Measurements from ENCODE around the gene PTTG1IP2. TPM values are rescaled to one million over a fixed set of nuclear protein-coding genes. Genes with fewer than 3 reads are reported as not detected.

PTTG1IP2 gene
- polyA plus RNA-seq, 2 of the 4 experiments (the other 2 are of a cell fraction): not detected

GRCh38 chr7:90507692-90508091 lies 38.3 kb downstream of the PTTG1IP2 start (continued):
- TF ChIP-seq, protein P1, sequence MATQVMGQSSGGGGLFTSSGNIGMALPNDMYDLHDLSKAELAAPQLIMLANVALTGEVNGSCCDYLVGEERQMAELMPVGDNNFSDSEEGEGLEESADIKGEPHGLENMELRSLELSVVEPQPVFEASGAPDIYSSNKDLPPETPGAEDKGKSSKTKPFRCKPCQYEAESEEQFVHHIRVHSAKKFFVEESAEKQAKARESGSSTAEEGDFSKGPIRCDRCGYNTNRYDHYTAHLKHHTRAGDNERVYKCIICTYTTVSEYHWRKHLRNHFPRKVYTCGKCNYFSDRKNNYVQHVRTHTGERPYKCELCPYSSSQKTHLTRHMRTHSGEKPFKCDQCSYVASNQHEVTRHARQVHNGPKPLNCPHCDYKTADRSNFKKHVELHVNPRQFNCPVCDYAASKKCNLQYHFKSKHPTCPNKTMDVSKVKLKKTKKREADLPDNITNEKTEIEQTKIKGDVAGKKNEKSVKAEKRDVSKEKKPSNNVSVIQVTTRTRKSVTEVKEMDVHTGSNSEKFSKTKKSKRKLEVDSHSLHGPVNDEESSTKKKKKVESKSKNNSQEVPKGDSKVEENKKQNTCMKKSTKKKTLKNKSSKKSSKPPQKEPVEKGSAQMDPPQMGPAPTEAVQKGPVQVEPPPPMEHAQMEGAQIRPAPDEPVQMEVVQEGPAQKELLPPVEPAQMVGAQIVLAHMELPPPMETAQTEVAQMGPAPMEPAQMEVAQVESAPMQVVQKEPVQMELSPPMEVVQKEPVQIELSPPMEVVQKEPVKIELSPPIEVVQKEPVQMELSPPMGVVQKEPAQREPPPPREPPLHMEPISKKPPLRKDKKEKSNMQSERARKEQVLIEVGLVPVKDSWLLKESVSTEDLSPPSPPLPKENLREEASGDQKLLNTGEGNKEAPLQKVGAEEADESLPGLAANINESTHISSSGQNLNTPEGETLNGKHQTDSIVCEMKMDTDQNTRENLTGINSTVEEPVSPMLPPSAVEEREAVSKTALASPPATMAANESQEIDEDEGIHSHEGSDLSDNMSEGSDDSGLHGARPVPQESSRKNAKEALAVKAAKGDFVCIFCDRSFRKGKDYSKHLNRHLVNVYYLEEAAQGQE (IDR thresholded peaks at IDR 0.05): no peak
- no peak for TF ChIP-seq BHLHE40 (IDR thresholded peaks at IDR 0.05; ENCODE audit: low read depth, low read length)
- TF ChIP-seq EHF (CRISPR knock-in tag; IDR thresholded peaks at IDR 0.05): no peak
- no peak for TF ChIP-seq ELK1 (IDR thresholded peaks at IDR 0.05; ENCODE audit: low read depth, low read length)

GRCh38 chr7:90511776-90512175 lies 42.3 kb downstream of the PTTG1IP2 start:
- TF ChIP-seq RARB (CRISPR knock-in tag; IDR thresholded peaks at IDR 0.05): no peak
- CTCF ChIA-PET: no interaction called here
- POLR2A ChIA-PET: no interaction called here
- DNase-seq (ENCODE audit: low read depth in 1 of 2, low spot score in 1 of 2) (no peak), ATAC-seq (no peak), FAIRE-seq (no peak)
- Histone ChIP-seq H3K27ac (no peak overlapping the region), H3K9me3 (no peaks in the 10 kb centered on the region), H3K4me3 (no peak overlapping the region), H3K4me2 (no peak overlapping the region), H3K4me1 (no peaks in the 10 kb centered on the region)
- 2% methylated on average over 2 of the region's 2 CpGs for WGBS (ENCODE audit: missing lambda C conversion rate)

DNA sequence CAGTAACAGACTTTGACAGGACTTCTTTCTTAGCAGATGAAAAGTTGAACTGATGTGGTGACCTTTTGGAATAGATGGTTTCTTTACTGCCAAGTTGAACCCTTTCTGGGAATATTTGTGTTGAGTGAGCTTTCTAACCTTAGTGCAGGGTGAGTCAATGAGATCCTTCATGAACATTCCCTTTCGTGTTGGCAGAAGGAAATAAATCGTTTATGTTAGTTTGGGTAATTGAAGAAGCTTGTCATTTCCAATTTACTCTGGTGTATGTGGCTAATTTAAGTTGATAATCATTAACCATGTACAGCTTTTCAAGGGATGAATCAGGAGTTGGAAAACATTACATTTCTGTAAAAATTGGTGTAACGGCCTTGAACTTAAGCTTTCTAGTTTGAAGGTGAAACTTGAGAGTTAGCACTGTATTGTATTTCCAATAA lies 43.4 kb downstream of the PTTG1IP2 start:
- POLR2A ChIA-PET: no interaction called here
- H3K4me3 ChIP-seq: no peak overlapping the region

GRCh38 chr7:90516257-90516656 lies 46.8 kb downstream of the PTTG1IP2 start:
- ChIA-PET CTCF (no interaction called here), POLR2A (no interaction called here)
- DNase-seq (ENCODE audit: low read depth in 1 of 2, low spot score in 1 of 2) (no peak), ATAC-seq (no peak), FAIRE-seq (no peak)
- no peak for TF ChIP-seq USF2 (IDR thresholded peaks at IDR 0.05)
- no peak for TF ChIP-seq ESRRA (IDR thresholded peaks at IDR 0.05; ENCODE audit: borderline replicate concordance, low read length)
- no peak for TF ChIP-seq CBX8 (IDR thresholded peaks at IDR 0.05)
- no peak for TF ChIP-seq CHD2 (IDR thresholded peaks at IDR 0.05; ENCODE audit: low read length, partially characterized antibody)
- TF ChIP-seq HOXA7 (CRISPR knock-in tag; IDR thresholded peaks at IDR 0.05): no peak
- TF ChIP-seq FOSB (CRISPR knock-in tag; IDR thresholded peaks at IDR 0.05): no peak
- TF ChIP-seq NFE2L2 (conservative IDR thresholded peaks at IDR 0.05; ENCODE audit: low read length): no peak
- no peak for TF ChIP-seq SREBF2 (IDR thresholded peaks at IDR 0.05)
- no peak for TF ChIP-seq EP300 (IDR thresholded peaks at IDR 0.05)
- Histone ChIP-seq H3K4me2 (no peak overlapping the region), H3K4me1 (no peaks in the 10 kb centered on the region), H3K27ac (no peak overlapping the region), H3K4me3 (no peak overlapping the region), H3K9me3 (no peaks in the 10 kb centered on the region)
- WGBS (ENCODE audit: missing lambda C conversion rate): 1% methylated on average over 2 of the region's 2 CpGs

More for the DNA sequence above, 43.4 kb downstream of the PTTG1IP2 start:
- 16% methylated on average over 3 of the region's 3 CpGs for WGBS (ENCODE audit: missing lambda C conversion rate)
- CTCF ChIA-PET: no interaction called here
- no peak for TF ChIP-seq NFE2L2 (conservative IDR thresholded peaks at IDR 0.05; ENCODE audit: low read length)
- no peak for TF ChIP-seq JUNB (IDR thresholded peaks at IDR 0.05)
- no peak for TF ChIP-seq TFCP2L1 (CRISPR knock-in tag; IDR thresholded peaks at IDR 0.05)
- DNase-seq (ENCODE audit: low read depth in 1 of 2, low spot score in 1 of 2) (no peak), ATAC-seq (no peak), FAIRE-seq (no peak)
- no peak overlapping the region for H3K27ac ChIP-seq
- H3K4me2 ChIP-seq: no peak overlapping the region
- H3K4me1 ChIP-seq: no peaks in the 10 kb centered on the region
- H3K9me3 ChIP-seq: no peaks in the 10 kb centered on the region

Data from A549 (cell line).